Thyroid gland (tissue), 4 donors: ENCODE results near the gene GP5.

Experiments
- POLR2A ChIP-seq, 2 donors: fragments of 450-650 bp; IDR thresholded peaks; one replicate each; pipeline ENCODE4 v1.6.1; 2017; ENCODE audit warnings: antibody characterized with exemption in 2 of 2, mild to moderate bottlenecking in 2 of 2, moderate library complexity in 1 of 2
- TF ChIP-seq, protein P1 (sequence below), 6 experiments: fragments of 200-600 bp in 3 of 6; fragments of 450-650 bp in 3 of 6; sonication (generic) in 3 of 6; IDR thresholded peaks; one replicate each; pipeline ENCODE4 v1.5.1; 2016 to 2019; ENCODE audit warnings: antibody characterized with exemption in 6 of 6, mild to moderate bottlenecking in 2 of 6, inconsistent platforms in 1 of 6, moderate library complexity in 1 of 6

- TF ChIP-seq, protein P1, sequence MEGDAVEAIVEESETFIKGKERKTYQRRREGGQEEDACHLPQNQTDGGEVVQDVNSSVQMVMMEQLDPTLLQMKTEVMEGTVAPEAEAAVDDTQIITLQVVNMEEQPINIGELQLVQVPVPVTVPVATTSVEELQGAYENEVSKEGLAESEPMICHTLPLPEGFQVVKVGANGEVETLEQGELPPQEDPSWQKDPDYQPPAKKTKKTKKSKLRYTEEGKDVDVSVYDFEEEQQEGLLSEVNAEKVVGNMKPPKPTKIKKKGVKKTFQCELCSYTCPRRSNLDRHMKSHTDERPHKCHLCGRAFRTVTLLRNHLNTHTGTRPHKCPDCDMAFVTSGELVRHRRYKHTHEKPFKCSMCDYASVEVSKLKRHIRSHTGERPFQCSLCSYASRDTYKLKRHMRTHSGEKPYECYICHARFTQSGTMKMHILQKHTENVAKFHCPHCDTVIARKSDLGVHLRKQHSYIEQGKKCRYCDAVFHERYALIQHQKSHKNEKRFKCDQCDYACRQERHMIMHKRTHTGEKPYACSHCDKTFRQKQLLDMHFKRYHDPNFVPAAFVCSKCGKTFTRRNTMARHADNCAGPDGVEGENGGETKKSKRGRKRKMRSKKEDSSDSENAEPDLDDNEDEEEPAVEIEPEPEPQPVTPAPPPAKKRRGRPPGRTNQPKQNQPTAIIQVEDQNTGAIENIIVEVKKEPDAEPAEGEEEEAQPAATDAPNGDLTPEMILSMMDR (IDR thresholded peaks at IDR 0.05): no peak
- TF ChIP-seq POLR2A (IDR thresholded peaks at IDR 0.05): no peak
These were observed 14.5 kb downstream of the GP5 start for GRCh38 chr3:194384569-194385001.
